ENCODE data around the gene FAM107B.

DNA sequence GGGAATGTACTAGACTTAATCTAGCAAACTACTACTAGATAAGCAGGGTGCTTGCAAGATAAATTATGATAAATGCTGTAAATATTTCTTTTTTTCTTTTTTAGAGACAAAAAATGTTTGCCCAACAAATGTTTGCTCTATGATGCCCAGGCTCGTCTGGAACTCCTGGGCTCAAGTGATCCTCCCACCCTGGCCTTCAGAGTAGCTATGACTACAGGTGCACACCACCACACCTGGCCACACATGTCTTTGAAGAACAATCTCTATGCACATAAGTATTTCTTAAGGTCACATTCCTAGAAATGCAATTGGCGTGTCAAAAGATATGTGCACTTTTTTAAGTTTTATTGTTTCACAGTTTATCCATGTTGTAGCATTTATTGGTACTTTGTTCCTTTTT is 264.4 kb downstream of the FAM107B start:
- TF ChIP-seq POLR2AphosphoS5 (IDR thresholded peaks at IDR 0.05; ENCODE audit: low read depth, low read length) (no peak), REST (IDR thresholded peaks at IDR 0.05; ENCODE audit: insufficient read depth in 1 of 2, low read depth in 2 of 2, low read length in 2 of 2) (no peak), TAF1 (IDR thresholded peaks at IDR 0.05; ENCODE audit: borderline replicate concordance, insufficient read depth, low read length) (no peak)

Measured in PFSK-1 (cell line).